CD4-positive, alpha-beta T cell treated with Interleukin-10 for 1 hour (primary cell): ENCODE measurements around the gene KPNA4.

ENCODE experiments used
- DNase-seq: peaks from one replicate; pipeline ENCODE4 v3.0.0-alpha.2; 2020

The KPNA4 gene

GRCh38 chr3:160448845-160449635, 116.3 kb downstream of the KPNA4 start:
- DNase-seq: peak; percentile 58

DNA sequence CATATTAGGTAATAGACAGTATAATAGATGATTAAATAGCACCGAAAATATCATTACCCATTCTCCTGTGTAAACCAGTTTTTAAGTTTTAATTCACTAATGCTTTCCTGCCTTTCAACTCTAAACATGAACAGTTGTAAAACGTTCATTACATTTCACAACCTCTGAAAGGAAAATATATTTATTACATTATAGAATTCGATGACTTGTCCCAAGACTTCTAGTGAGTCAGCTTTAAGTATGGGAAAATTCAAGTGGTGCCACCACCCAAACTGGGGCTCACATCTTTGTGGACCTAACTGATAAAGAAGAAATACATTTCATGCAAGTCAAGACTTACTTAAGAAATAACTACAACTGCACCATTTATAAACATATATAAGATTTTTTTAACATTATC, 117.8 kb downstream of the KPNA4 start:
- no peak for DNase-seq

DNA sequence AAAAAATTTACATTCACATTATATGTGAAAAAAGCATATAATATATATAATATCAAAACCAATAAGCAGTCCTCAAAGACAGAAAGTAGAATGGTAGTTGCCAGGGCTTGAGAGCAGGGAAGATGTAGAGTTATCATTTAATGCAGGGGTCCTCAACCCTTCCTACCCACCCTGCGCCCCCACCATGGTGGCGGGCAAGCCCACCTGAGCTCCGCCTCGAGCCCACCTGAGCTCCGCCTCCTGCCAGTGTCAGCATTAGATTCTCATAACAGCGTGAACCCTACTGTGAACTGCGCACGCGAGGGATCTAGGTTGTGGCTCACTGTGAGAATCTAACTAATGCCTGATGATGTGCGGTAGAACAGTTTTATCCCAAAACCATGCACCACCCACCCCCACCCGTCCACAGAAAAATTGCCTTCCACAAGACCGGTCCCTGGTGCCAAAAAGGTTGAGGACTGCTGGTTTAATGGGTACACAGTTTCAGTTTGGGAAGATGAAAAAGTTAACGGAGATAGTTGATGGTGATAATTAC, 118.8 kb downstream of the KPNA4 start:
- no peak for DNase-seq

DNA sequence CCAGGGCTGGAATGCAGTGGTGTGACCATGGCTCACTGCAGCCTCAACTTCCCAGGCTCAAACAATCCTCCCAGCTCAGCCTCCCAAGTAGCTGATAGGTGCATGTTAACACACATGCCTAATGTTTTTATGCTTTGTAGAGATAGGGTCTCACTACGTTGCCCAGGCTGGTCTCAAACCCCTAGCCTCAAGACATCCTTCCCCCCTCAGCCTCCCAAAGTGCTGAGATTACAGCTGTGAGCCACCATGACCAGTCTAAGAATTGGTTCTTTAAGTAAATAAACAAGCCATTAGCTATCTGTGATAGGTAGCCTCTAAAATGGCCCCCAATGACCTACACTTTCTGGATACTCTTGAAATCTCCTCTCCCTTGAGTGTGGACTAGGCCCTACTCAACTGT, 119.5 kb downstream of the KPNA4 start:
- no peak for DNase-seq
